HepG2 (cell line): ENCODE data around the gene ADCY9. TPM values are rescaled to one million over a fixed set of nuclear protein-coding genes. Genes with fewer than 3 reads are reported as not detected.
A peak's percentile ranks its signal among the peaks of the same experiment; 100 is the strongest.

Experiments
- CHD4 ChIP-seq: fragments of 200-600 bp; sonication (generic); IDR thresholded peaks from 2 replicates; pipeline ENCODE4 v1.7.0; 2017; ENCODE audit warnings: mild to moderate bottlenecking, low read length, borderline replicate concordance
- DBP ChIP-seq: sonication (generic); formaldehyde crosslinking; IDR thresholded peaks from 2 replicates; pipeline ENCODE4 v1.4.0; 2020; ENCODE audit warnings: missing genetic modification reagents; ENCODE audit errors: not compliant biosample characterization
- E2F2 ChIP-seq: sonication (generic); formaldehyde crosslinking; IDR thresholded peaks from 2 replicates; pipeline ENCODE4 v1.4.0; 2020; ENCODE audit warnings: missing genetic modification reagents, borderline replicate concordance
- EZH2 ChIP-seq: conservative IDR thresholded peaks from 2 replicates; pipeline ENCODE4 v1.6.1; 2012; ENCODE audit warnings: mild to moderate bottlenecking, low read depth, low read length, moderate library complexity
- HHEX ChIP-seq: IDR thresholded peaks from 2 replicates; pipeline ENCODE4 v1.6.1; 2016; ENCODE audit warnings: control low read depth
- HIC2 ChIP-seq: sonication (generic); formaldehyde crosslinking; IDR thresholded peaks from 2 replicates; pipeline ENCODE4 v1.9.0; 2022; ENCODE audit warnings: low read depth, missing genetic modification reagents
- NFYC ChIP-seq: IDR thresholded peaks from 2 replicates; pipeline ENCODE4 v1.6.1; 2016; ENCODE audit warnings: missing genetic modification reagents, missing compliant biosample characterization
- SP1 ChIP-seq, 2 experiments: fragments of 450-650 bp in 1 of 2; sonication (generic) in 1 of 2; formaldehyde crosslinking in 1 of 2; IDR thresholded peaks; 2 replicates each; pipeline versions ENCODE4 v1.4.0 to v1.6.1; 2016 to 2020; ENCODE audit warnings: missing genetic modification reagents in 1 of 2
- TAF15 ChIP-seq: fragments of 200-400 bp; formaldehyde crosslinking; IDR thresholded peaks from one replicate; pipeline ENCODE4 v1.6.1; 2018; ENCODE audit warnings: mild to moderate bottlenecking, low read depth, low read length; ENCODE audit not compliant: poor library complexity, severe bottlenecking
- ZBTB37 ChIP-seq: sonication (generic); formaldehyde crosslinking; IDR thresholded peaks from 2 replicates; pipeline ENCODE4 v1.4.0; 2020; ENCODE audit warnings: mild to moderate bottlenecking, missing genetic modification reagents
- ZNF280D ChIP-seq: sonication (generic); formaldehyde crosslinking; IDR thresholded peaks from 2 replicates; pipeline ENCODE4 v1.5.1; 2020; ENCODE audit warnings: mild to moderate bottlenecking, missing genetic modification reagents
- ZNF335 ChIP-seq: sonication (generic); formaldehyde crosslinking; IDR thresholded peaks from 2 replicates; pipeline ENCODE4 v1.4.0; 2020; ENCODE audit warnings: missing genetic modification reagents
- ZNF367 ChIP-seq: sonication (generic); formaldehyde crosslinking; IDR thresholded peaks from 2 replicates; pipeline ENCODE4 v1.4.0; 2020; ENCODE audit warnings: missing genetic modification reagents, borderline replicate concordance
- ZNF569 ChIP-seq: sonication (generic); formaldehyde crosslinking; IDR thresholded peaks from 2 replicates; pipeline ENCODE4 v1.5.0; 2020; ENCODE audit warnings: mild to moderate bottlenecking, missing genetic modification reagents, moderate library complexity, borderline replicate concordance
- ZNF674 ChIP-seq: sonication (generic); formaldehyde crosslinking; IDR thresholded peaks from 2 replicates; pipeline ENCODE4 v1.5.0; 2020; ENCODE audit warnings: low read depth, mild to moderate bottlenecking, missing genetic modification reagents
- ZNF678 ChIP-seq: sonication (generic); formaldehyde crosslinking; IDR thresholded peaks from 2 replicates; pipeline ENCODE4 v1.4.0; 2020; ENCODE audit warnings: mild to moderate bottlenecking, missing genetic modification reagents
- ZSCAN5A ChIP-seq: sonication (generic); formaldehyde crosslinking; IDR thresholded peaks from 2 replicates; pipeline ENCODE4 v1.8.0; 2022; ENCODE audit warnings: mild to moderate bottlenecking, missing genetic modification reagents, borderline replicate concordance
- polyA plus RNA-seq, 8 experiments: library from polyadenylated mRNA; depleted of rRNA in 3 of 8; stranded (reverse) in 7 of 8; unstranded in 1 of 8; fragments of >200 nt; fragmentation: Illumina TruSeq in 4 of 8; extraction: Trizol in 4 of 8; gene quantifications; 2 replicates each; pipeline versions ENCODE4 v1.2.1 to v1.2.3, GENCODE V29; 2011 to 2016; ENCODE audit warnings: low read depth in 4 of 8, missing spikeins in 1 of 8, mixed read lengths in 1 of 8; ENCODE audit not compliant: insufficient read depth in 1 of 8
- total RNA-seq, 5 experiments: library from RNA; depleted of rRNA; stranded (reverse); fragments of >200 nt; fragmentation: Illumina TruSeq; extraction: Trizol; gene quantifications; 2 replicates each; pipeline ENCODE4 v1.2.3, GENCODE V29; 2016; ENCODE audit warnings: low read depth in 1 of 5

ADCY9 gene
- total and polyA plus RNA-seq, 2 of the 13 experiments (the other 11 are each of a cell fraction or from before 2014, with no cell fraction given) = 11.2 to 13.9 TPM

GRCh38 chr16:4021070-4021779 lies 95.0 kb downstream of the ADCY9 start (continued):
- TF ChIP-seq ZSCAN5A (CRISPR knock-in tag) = no peak
- TF ChIP-seq E2F2 (CRISPR knock-in tag) = no peak
- TF ChIP-seq TAF15 = no peak
- TF ChIP-seq ZNF674 = no peak
- TF ChIP-seq ZNF280D = no peak
- no peak for TF ChIP-seq HHEX (CRISPR knock-in tag)
- TF ChIP-seq ZNF569 = no peak
- peak; percentile 73 for TF ChIP-seq ZNF335
- TF ChIP-seq HIC2 (CRISPR knock-in tag) = no peak
- no peak for TF ChIP-seq EZH2
- no peak for TF ChIP-seq DBP (CRISPR knock-in tag)
- TF ChIP-seq NFYC = no peak
- no peak for TF ChIP-seq ZNF367 (CRISPR knock-in tag)
- TF ChIP-seq CHD4 = no peak
- no peak for TF ChIP-seq SP1 (IDR thresholded peaks at IDR 0.05)
- no peak for TF ChIP-seq SP1 (CRISPR knock-in tag; IDR thresholded peaks at IDR 0.05)
- no peak for TF ChIP-seq ZNF678 (CRISPR knock-in tag)
- no peak for TF ChIP-seq ZBTB37
